WTC11 (cell line): ENCODE measurements around the gene MAGI2. TPM values are rescaled to one million over a fixed set of nuclear protein-coding genes. Genes with fewer than 3 reads are reported as not detected.

Source experiments
- ATAC-seq: fragments of 200-7000 bp; cut with Tn5 transposase; 2 replicates; pipeline ENCODE4 v1.10.0; 2021; ENCODE audit warnings: mild to moderate bottlenecking, moderate library complexity
- CTCF ChIA-PET: fragments of 300-600 bp; sonication (Branson Sonifier 250); formaldehyde crosslinking; loops from one replicate; lab custom pipeline; 2021; ENCODE audit warnings: antibody characterized with exemption; lab: Charles Lee
- POLR2A ChIA-PET: fragments of 350-600 bp; sonication (Branson Sonifier 250); formaldehyde crosslinking; loops from one replicate; lab custom pipeline; 2021; ENCODE audit warnings: antibody characterized with exemption; lab: Charles Lee
- DNase-seq: peaks from one replicate; pipeline ENCODE4 v3.0.0; 2021; ENCODE audit warnings: low spot score
- H3K27ac Mint-ChIP-seq: 2 replicates; pipeline ENCODE4 v1.8.0; 2021; ENCODE audit warnings: mixed read lengths
- H3K27me3 Mint-ChIP-seq: 2 replicates; pipeline ENCODE4 v1.8.0; 2021; ENCODE audit warnings: low read depth, mild to moderate bottlenecking, moderate library complexity, mixed read lengths
- H3K36me3 Mint-ChIP-seq: 2 replicates; pipeline ENCODE4 v1.8.0; 2021; ENCODE audit warnings: mixed read lengths
- H3K4me1 Mint-ChIP-seq: 2 replicates; pipeline ENCODE4 v1.8.0; 2022; ENCODE audit warnings: mixed read lengths
- H3K4me3 Mint-ChIP-seq: 2 replicates; pipeline ENCODE4 v1.8.0; 2021; ENCODE audit warnings: mild to moderate bottlenecking, moderate library complexity, mixed read lengths
- H3K9me3 Mint-ChIP-seq: 2 replicates; pipeline ENCODE4 v1.8.0; 2021; ENCODE audit warnings: mixed read lengths
- ATF3 ChIP-seq: sonication (generic); formaldehyde crosslinking; conservative IDR thresholded peaks from 2 replicates; pipeline ENCODE4 v1.8.1; 2022; ENCODE audit warnings: mild to moderate bottlenecking, missing genetic modification reagents
- CDX4 ChIP-seq: fragments of 250-450 bp; sonication (Bioruptor Pico); IDR thresholded peaks from 2 replicates; pipeline ENCODE4 v1.9.0; 2021; ENCODE audit warnings: moderate library complexity, mild to moderate bottlenecking, inconsistent platforms, borderline replicate concordance
- CREM ChIP-seq: sonication (generic); formaldehyde crosslinking; IDR thresholded peaks from 2 replicates; pipeline ENCODE4 v1.8.1; 2022; ENCODE audit warnings: mild to moderate bottlenecking, missing genetic modification reagents, moderate library complexity
- ESRRA ChIP-seq: sonication (generic); formaldehyde crosslinking; IDR thresholded peaks from 2 replicates; pipeline ENCODE4 v1.8.1; 2022; ENCODE audit warnings: mild to moderate bottlenecking, missing genetic modification reagents, borderline replicate concordance
- GTF2I ChIP-seq: fragments of 250-450 bp; sonication (Bioruptor Pico); conservative IDR thresholded peaks from 2 replicates; pipeline ENCODE4 v1.4.0; 2021; ENCODE audit warnings: mild to moderate bottlenecking
- IRF2 ChIP-seq: sonication (generic); formaldehyde crosslinking; IDR thresholded peaks from 2 replicates; pipeline ENCODE4 v1.8.0; 2022; ENCODE audit warnings: low read depth, missing genetic modification reagents, borderline replicate concordance
- JUN ChIP-seq: sonication (generic); formaldehyde crosslinking; IDR thresholded peaks from 2 replicates; pipeline ENCODE4 v1.8.0; 2023; ENCODE audit warnings: mild to moderate bottlenecking, missing genetic modification reagents
- MAX ChIP-seq: sonication (generic); formaldehyde crosslinking; IDR thresholded peaks from 2 replicates; pipeline ENCODE4 v1.8.0; 2022; ENCODE audit warnings: mild to moderate bottlenecking, missing genetic modification reagents
- MLX ChIP-seq: sonication (generic); formaldehyde crosslinking; IDR thresholded peaks from 2 replicates; pipeline ENCODE4 v1.8.1; 2023; ENCODE audit warnings: mild to moderate bottlenecking, missing genetic modification reagents, moderate library complexity
- MYBL2 ChIP-seq: sonication (generic); formaldehyde crosslinking; IDR thresholded peaks from 2 replicates; pipeline ENCODE4 v1.8.1; 2023; ENCODE audit warnings: mild to moderate bottlenecking, moderate library complexity, missing genetic modification reagents
- NR1H2 ChIP-seq: sonication (generic); formaldehyde crosslinking; IDR thresholded peaks from 2 replicates; pipeline ENCODE4 v1.9.0; 2021; ENCODE audit warnings: mild to moderate bottlenecking, moderate library complexity, missing genetic modification reagents
- PRDM15 ChIP-seq: sonication (generic); formaldehyde crosslinking; IDR thresholded peaks from 2 replicates; pipeline ENCODE4 v1.8.0; 2022; ENCODE audit warnings: missing genetic modification reagents
- PRRX2 ChIP-seq: fragments of 250-450 bp; sonication (Bioruptor Pico); IDR thresholded peaks from 2 replicates; pipeline ENCODE4 v1.8.0; 2021; ENCODE audit warnings: mild to moderate bottlenecking
- SMAD4 ChIP-seq: sonication (generic); formaldehyde crosslinking; IDR thresholded peaks from 2 replicates; pipeline ENCODE4 v1.8.0; 2022; ENCODE audit warnings: mild to moderate bottlenecking, missing genetic modification reagents
- TP53 ChIP-seq: sonication (generic); formaldehyde crosslinking; IDR thresholded peaks from 2 replicates; pipeline ENCODE4 v1.8.1; 2023; ENCODE audit warnings: mild to moderate bottlenecking, missing genetic modification reagents
- ZMAT4 ChIP-seq: fragments of 250-450 bp; sonication (Bioruptor Pico); IDR thresholded peaks from 2 replicates; pipeline ENCODE4 v1.9.0; 2021; ENCODE audit warnings: mild to moderate bottlenecking
- ZNF232 ChIP-seq: sonication (generic); formaldehyde crosslinking; IDR thresholded peaks from 2 replicates; pipeline ENCODE4 v1.8.0; 2022; ENCODE audit warnings: mild to moderate bottlenecking, missing genetic modification reagents
- ZNF263 ChIP-seq: sonication (generic); formaldehyde crosslinking; IDR thresholded peaks from 2 replicates; pipeline ENCODE4 v1.8.1; 2022; ENCODE audit warnings: low read depth, mild to moderate bottlenecking, moderate library complexity, missing genetic modification reagents
- ZNF512 ChIP-seq: sonication (generic); formaldehyde crosslinking; IDR thresholded peaks from 2 replicates; pipeline ENCODE4 v1.8.1; 2022; ENCODE audit warnings: missing genetic modification reagents, borderline replicate concordance
- ZSCAN18 ChIP-seq: fragments of 250-450 bp; sonication (Bioruptor Pico); IDR thresholded peaks from 2 replicates; pipeline ENCODE4 v2.1.2; 2022; ENCODE audit warnings: mild to moderate bottlenecking, moderate library complexity
- total RNA-seq: library from RNA; stranded (reverse); gene quantifications from 3 replicates; pipeline ENCODE4 v1.2.3, GENCODE V29; 2021

MAGI2 gene
- total RNA-seq, 1 experiment from 2014 or later = 26.6 TPM

GRCh38 chr7:79458796-79459195 is 5.3 kb upstream of the MAGI2 start:
- no peak overlapping the region for H3K4me3 Mint-ChIP-seq
- TF ChIP-seq GTF2I (no peak), PRRX2 (CRISPR knock-in tag) (no peak), CDX4 (no peak), ZNF263 (CRISPR knock-in tag) (no peak), ZSCAN18 (no peak), ZNF232 (no peak), JUN (CRISPR knock-in tag) (no peak), MYBL2 (CRISPR knock-in tag) (no peak), MLX (CRISPR knock-in tag) (no peak), NR1H2 (CRISPR knock-in tag) (no peak), MAX (CRISPR knock-in tag) (no peak), PRDM15 (CRISPR knock-in tag) (no peak), IRF2 (no peak), TP53 (no peak), SMAD4 (CRISPR knock-in tag) (no peak), ZNF512 (CRISPR knock-in tag) (no peak), ESRRA (CRISPR knock-in tag) (no peak), CREM (no peak), ZMAT4 (CRISPR knock-in tag) (no peak), ATF3 (CRISPR knock-in tag) (no peak)
- no peak for ATAC-seq
- no peaks in the 10 kb centered on the region for H3K9me3 Mint-ChIP-seq
- H3K36me3 Mint-ChIP-seq = no peaks in the 10 kb centered on the region
- no peak overlapping the region for H3K27ac Mint-ChIP-seq
- ChIA-PET CTCF (no interaction called here), POLR2A (no interaction called here)
- H3K27me3 Mint-ChIP-seq = peaks cover 50% of the 10 kb centered on the region
- H3K4me1 Mint-ChIP-seq = peaks cover 5% of the 10 kb centered on the region; the same call in 1 of the 2 replicates
- DNase-seq = no peak
